ENCODE results near the gene OR1I1.

DNA sequence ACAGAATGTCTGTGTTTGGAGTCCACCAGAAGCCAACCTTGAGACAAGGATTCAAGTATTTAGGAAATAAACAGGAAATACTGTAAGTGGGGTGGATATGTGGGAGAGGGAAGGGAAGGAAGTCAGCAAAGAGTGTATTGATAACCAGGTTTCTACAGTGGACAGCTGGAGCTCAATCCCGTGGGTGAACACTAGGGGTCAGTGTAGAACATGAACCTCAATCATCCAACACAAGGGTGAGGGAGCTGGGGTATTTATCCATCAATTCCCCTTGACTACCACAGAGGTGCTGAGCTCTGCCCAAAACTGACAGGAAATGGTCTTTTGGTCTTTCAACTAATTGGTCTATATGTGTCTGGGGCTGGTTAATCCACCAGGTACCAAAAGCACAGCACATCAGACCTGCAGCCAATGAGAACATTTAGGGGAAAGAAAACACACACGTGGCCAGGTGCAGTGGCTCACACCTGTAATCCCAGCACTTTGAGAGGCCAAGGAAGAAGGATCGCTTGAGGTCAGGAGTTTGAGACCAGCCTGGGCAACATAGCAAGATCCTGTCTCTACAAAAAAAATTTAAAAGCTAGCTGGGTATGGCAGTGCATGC is 19.6 kb downstream of the OR1I1 start:
- TF ChIP-seq, protein P1, sequence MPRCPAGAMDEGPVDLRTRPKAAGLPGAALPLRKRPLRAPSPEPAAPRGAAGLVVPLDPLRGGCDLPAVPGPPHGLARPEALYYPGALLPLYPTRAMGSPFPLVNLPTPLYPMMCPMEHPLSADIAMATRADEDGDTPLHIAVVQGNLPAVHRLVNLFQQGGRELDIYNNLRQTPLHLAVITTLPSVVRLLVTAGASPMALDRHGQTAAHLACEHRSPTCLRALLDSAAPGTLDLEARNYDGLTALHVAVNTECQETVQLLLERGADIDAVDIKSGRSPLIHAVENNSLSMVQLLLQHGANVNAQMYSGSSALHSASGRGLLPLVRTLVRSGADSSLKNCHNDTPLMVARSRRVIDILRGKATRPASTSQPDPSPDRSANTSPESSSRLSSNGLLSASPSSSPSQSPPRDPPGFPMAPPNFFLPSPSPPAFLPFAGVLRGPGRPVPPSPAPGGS (IDR thresholded peaks at IDR 0.05): no peak
- TF ChIP-seq PHF8 (IDR thresholded peaks at IDR 0.05; ENCODE audit: borderline replicate concordance, low read depth) (no peak), RFX5 (IDR thresholded peaks at IDR 0.05) (no peak), POLR2A (IDR thresholded peaks at IDR 0.05; ENCODE audit: low read length) (no peak), MYC (IDR thresholded peaks at IDR 0.05; ENCODE audit: borderline replicate concordance, low read length) (no peak), SMC3 (IDR thresholded peaks at IDR 0.05) (no peak), CBX2 (IDR thresholded peaks at IDR 0.05; ENCODE audit: borderline replicate concordance, low read depth) (no peak), CEBPB (IDR thresholded peaks at IDR 0.05) (no peak), RAD21 (conservative IDR thresholded peaks at IDR 0.05 in 1 of 2, IDR thresholded peaks at IDR 0.05 in 1 of 2) (peak in 1 of 2 experiments; percentile 36; a peak in 1 of 5 replicates)
- TF ChIP-seq, protein P2, sequence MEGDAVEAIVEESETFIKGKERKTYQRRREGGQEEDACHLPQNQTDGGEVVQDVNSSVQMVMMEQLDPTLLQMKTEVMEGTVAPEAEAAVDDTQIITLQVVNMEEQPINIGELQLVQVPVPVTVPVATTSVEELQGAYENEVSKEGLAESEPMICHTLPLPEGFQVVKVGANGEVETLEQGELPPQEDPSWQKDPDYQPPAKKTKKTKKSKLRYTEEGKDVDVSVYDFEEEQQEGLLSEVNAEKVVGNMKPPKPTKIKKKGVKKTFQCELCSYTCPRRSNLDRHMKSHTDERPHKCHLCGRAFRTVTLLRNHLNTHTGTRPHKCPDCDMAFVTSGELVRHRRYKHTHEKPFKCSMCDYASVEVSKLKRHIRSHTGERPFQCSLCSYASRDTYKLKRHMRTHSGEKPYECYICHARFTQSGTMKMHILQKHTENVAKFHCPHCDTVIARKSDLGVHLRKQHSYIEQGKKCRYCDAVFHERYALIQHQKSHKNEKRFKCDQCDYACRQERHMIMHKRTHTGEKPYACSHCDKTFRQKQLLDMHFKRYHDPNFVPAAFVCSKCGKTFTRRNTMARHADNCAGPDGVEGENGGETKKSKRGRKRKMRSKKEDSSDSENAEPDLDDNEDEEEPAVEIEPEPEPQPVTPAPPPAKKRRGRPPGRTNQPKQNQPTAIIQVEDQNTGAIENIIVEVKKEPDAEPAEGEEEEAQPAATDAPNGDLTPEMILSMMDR (IDR thresholded peaks at IDR 0.05): peak; percentile 33; the same call in 2 of the 3 replicates
- TF ChIP-seq, protein P3, sequence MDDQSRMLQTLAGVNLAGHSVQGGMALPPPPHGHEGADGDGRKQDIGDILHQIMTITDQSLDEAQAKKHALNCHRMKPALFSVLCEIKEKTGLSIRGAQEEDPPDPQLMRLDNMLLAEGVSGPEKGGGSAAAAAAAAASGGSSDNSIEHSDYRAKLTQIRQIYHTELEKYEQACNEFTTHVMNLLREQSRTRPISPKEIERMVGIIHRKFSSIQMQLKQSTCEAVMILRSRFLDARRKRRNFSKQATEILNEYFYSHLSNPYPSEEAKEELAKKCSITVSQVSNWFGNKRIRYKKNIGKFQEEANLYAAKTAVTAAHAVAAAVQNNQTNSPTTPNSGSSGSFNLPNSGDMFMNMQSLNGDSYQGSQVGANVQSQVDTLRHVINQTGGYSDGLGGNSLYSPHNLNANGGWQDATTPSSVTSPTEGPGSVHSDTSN (IDR thresholded peaks at IDR 0.05): no peak

Data from A549 (cell line).